SKM-1 (cell line): ENCODE data around the gene KCNK1.
A peak's percentile ranks its signal among the peaks of the same experiment; 100 is the strongest.
"Not testable (repeated sequence)": the region's sequence is repeated elsewhere in the genome, so short reads cannot be mapped to it uniquely, and the experiment has no call there.

Source experiments
- DNase-seq: peaks from one replicate; lab custom pipeline; 2025; ENCODE audit not compliant: unreplicated experiment; lab: John Stamatoyannopoulos, UW

KCNK1 gene

GRCh38 chr1:233607252-233608119 is 6.4 kb upstream of the KCNK1 start:
- no peak for DNase-seq

GRCh38 chr1:233608988-233609387 is 4.9 kb upstream of the KCNK1 start:
- no peak for DNase-seq

- DNase-seq, result no peak
Observed at GRCh38 chr1:233609926-233610325, 4.0 kb upstream of the KCNK1 start.

- no peak for DNase-seq
Observed at GRCh38 chr1:233610628-233611027, 3.3 kb upstream of the KCNK1 start.

GRCh38 chr1:233611363-233611762 is 2.5 kb upstream of the KCNK1 start:
- not testable (repeated sequence) for DNase-seq

- DNase-seq, result peak; percentile 48
Observed at GRCh38 chr1:233614173-233614742, 352 bp downstream of the KCNK1 start.

GRCh38 chr1:233614743-233615521 is 1.0 kb downstream of the KCNK1 start:
- DNase-seq, result no peak

GRCh38 chr1:233615571-233615970 is 1.7 kb downstream of the KCNK1 start:
- no peak for DNase-seq

- no peak for DNase-seq
Observed at GRCh38 chr1:233617025-233617424, 3.1 kb downstream of the KCNK1 start.

GRCh38 chr1:233619414-233619813 is 5.5 kb downstream of the KCNK1 start:
- not testable (repeated sequence) for DNase-seq

- DNase-seq, result no peak
Observed at GRCh38 chr1:233620065-233620464, 6.2 kb downstream of the KCNK1 start.

- DNase-seq, result no peak
Observed at GRCh38 chr1:233621923-233622322, 8.0 kb downstream of the KCNK1 start.

GRCh38 chr1:233624289-233624688 is 10.4 kb downstream of the KCNK1 start:
- DNase-seq, result no peak

- DNase-seq, result no peak
Observed at GRCh38 chr1:233625087-233625486, 11.2 kb downstream of the KCNK1 start.

- DNase-seq, result no peak
Observed at GRCh38 chr1:233625510-233625981, 11.6 kb downstream of the KCNK1 start.

- DNase-seq, result no peak
Observed at GRCh38 chr1:233627376-233627775, 13.5 kb downstream of the KCNK1 start.

- DNase-seq, result no peak
Observed at GRCh38 chr1:233627823-233628222, 13.9 kb downstream of the KCNK1 start.

- no peak for DNase-seq
Observed at GRCh38 chr1:233629305-233629935, 15.5 kb downstream of the KCNK1 start.

- no peak for DNase-seq
Observed at GRCh38 chr1:233631810-233632405, 18.0 kb downstream of the KCNK1 start.

GRCh38 chr1:233632436-233632835 is 18.5 kb downstream of the KCNK1 start:
- no peak for DNase-seq
